Fibroblast of villous mesenchyme (primary cell): ENCODE data around the gene RTEL1. TPM values are rescaled to one million over a fixed set of nuclear protein-coding genes. Genes with fewer than 3 reads are reported as not detected.

Experiments used
- DNase-seq: peaks from one replicate; pipeline ENCODE4 v3.0.0-alpha.2; 2010; ENCODE audit warnings: low read depth
- H3K4me3 ChIP-seq: 2 replicates; pipeline ENCODE4 v1.5.1; 2011; ENCODE audit warnings: low read depth, mild to moderate bottlenecking, low read length
- CTCF ChIP-seq: IDR thresholded peaks from 2 replicates; pipeline ENCODE4 v1.5.1; 2012; ENCODE audit warnings: low read depth, mild to moderate bottlenecking, low read length; ENCODE audit not compliant: insufficient read depth
- total RNA-seq: library from RNA; depleted of rRNA; stranded (reverse); fragments of >200 nt; gene quantifications from 2 replicates; pipeline ENCODE4 v1.2.3, GENCODE V29; 2012

Gene RTEL1
- total RNA-seq, 1 donor = 11.7 TPM

- no peak overlapping the region for H3K4me3 ChIP-seq
- no peak for DNase-seq
- TF ChIP-seq CTCF = no peak
Measured at GRCh38 chr20:63734111-63734945, 76.2 kb downstream of the RTEL1 start.

DNA sequence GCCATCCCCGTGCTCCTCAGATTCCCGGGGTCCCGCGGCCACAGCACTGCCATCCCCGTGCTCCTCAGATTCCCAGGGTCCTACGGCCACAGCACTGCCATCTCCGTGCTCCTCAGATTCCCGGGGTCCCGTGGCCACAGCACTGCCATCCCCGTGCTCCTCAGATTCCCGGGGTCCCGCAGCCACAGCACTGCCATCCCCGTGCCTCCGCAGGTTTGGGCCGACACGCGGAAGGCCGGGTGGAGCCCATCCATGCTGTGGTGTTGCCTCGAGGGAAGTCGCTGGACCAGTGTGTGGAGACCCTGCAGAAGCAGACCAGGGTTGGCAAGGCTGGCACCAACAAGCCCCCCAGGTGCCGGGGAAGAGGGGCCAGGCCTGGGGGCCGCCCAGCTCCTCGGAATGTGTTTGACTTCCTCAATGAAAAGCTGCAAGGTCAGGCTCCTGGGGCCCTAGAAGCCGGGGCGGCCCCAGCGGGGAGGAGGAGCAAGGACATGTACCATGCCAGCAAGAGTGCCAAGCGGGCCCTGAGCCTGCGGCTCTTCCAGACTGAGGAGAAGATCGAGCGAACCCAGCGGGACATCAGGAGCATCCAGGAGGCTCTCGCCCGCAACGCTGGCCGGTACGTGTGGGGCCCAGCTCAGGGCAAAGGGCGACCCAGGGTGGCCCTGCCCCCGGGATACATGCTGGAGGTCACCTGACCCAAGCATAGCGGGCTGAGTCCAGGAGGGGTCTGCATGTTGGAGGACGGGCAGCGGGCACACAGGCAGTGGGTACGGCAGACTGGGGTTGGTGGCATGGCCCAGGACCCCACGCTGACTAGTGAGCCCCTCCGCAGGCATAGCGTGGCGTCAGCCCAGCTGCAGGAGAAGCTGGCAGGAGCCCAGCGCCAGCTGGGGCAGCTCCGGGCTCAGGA, 77.1 kb downstream of the RTEL1 start:
- no peak overlapping the region for H3K4me3 ChIP-seq
- no peak for DNase-seq
- no peak for TF ChIP-seq CTCF

GRCh38 chr20:63735859-63736718, 78.0 kb downstream of the RTEL1 start, which contains the start of gene LIME1:
Gene LIME1, plus strand, starts transcription at chr20:63736664. Its CDS starts 886 bp downstream, at chr20:63737550.
- H3K4me3 ChIP-seq = no peak within 1 kb of the TSS
- TF ChIP-seq CTCF = no peak
- no peak for DNase-seq

GRCh38 chr20:63736893-63737694, 79.0 kb downstream of the RTEL1 start:
- no peak for DNase-seq
- no peak overlapping the region for H3K4me3 ChIP-seq
- no peak for TF ChIP-seq CTCF

DNA sequence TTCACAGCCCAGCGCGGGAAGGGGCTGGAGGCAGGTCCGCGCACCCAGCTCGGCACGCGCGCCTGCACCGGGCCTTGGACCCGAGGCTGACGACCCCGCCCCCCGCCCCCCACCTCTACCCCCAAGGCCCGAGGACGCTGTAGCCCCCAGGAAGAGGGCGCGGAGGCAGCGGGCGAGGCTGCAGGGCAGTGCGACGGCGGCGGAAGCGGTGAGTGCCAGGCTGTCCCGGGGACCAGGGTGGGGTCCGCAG, 79.5 kb downstream of the RTEL1 start:
- H3K4me3 ChIP-seq = no peak overlapping the region
- DNase-seq = no peak
- no peak for TF ChIP-seq CTCF
